KG1 (cell line): ENCODE measurements around the gene CDKN1A.

Source experiments
- DNase-seq: peaks from one replicate; lab custom pipeline; 2025; lab: John Stamatoyannopoulos, UW

Gene CDKN1A

GRCh38 chr6:36677753-36678487, 594 bp upstream of the CDKN1A start:
- no peak for DNase-seq

GRCh38 chr6:36679043-36679833, 724 bp downstream of the CDKN1A start:
- DNase-seq, result no peak

DNA sequence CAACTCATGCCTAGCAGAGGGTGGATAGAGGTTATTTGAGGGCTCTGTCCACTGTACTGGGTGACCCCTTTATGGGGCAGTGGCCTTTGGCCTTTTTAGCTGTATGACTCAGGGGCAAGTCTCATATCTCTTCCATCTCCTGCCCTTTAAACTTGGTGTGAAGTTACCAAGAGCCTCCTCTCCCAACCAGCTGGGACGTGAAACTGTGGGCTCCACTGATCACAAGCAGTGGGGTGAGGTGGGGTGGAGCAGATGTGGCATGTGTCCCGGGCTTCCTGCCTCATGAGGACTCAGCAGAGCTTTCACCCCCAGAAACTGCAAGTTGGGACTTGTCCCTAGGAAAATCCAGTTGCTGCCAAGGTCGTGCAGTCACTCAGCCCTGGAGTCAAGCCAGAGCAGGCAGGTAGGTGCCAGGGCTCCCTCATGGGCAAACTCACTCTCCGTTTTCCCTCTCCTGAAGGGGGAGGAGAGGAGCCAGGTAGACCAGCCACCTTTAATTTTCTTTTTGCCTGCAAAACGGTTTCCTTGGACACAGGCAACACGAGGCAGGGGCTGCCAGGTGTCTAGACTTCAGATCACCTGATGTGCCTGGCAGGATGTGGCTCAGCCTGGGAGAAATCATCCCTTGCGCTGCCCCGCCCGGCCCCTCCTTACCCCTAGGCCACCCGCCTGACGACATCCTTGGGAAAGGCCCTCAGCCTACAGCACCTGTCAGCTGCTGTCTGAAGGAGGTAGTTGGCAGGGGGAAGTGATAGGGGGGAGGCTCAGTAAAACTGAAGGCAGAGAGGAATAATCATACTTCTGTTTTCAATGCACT, 4.0 kb downstream of the CDKN1A start:
- peak; percentile 48 for DNase-seq

GRCh38 chr6:36683145-36683655, 4.7 kb downstream of the CDKN1A start:
- DNase-seq, result no peak

DNA sequence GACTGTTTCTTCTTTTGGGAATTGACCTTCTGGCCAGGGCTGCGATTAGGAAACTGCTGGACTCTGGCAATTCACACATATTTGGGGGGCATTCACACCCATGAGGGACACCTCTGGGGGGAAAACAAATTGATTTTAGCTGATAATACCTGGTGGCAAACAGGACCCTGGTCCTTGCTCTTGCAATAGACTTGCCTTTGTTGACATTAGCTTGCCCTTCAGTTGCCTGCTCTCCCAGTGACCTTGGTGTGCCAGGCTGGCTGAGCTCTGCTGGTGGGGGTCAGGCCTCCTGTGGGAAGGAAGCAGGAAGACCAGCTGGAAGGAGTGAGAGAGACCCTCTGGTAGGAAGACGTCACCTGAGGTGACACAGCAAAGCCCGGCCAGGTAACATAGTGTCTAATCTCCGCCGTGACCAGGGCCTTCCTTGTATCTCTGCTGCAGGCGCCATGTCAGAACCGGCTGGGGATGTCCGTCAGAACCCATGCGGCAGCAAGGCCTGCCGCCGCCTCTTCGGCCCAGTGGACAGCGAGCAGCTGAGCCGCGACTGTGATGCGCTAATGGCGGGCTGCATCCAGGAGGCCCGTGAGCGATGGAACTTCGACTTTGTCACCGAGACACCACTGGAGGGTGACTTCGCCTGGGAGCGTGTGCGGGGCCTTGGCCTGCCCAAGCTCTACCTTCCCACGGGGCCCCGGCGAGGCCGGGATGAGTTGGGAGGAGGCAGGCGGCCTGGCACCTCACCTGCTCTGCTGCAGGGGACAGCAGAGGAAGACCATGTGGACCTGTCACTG, 5.3 kb downstream of the CDKN1A start:
- no peak for DNase-seq

DNA sequence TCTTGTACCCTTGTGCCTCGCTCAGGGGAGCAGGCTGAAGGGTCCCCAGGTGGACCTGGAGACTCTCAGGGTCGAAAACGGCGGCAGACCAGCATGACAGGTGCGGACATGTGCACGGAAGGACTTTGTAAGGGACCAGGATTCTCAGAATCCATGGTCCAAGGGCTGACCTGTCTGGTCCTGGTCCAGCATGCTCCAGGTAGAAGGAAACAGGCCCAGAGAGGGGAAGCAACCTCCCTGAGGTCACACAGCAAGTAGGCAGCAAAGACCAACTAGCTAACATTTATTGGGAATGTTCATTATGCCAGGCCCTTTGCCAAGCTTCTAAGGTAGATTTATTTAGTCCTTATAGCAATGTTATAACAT, 5.9 kb downstream of the CDKN1A start:
- no peak for DNase-seq

DNA sequence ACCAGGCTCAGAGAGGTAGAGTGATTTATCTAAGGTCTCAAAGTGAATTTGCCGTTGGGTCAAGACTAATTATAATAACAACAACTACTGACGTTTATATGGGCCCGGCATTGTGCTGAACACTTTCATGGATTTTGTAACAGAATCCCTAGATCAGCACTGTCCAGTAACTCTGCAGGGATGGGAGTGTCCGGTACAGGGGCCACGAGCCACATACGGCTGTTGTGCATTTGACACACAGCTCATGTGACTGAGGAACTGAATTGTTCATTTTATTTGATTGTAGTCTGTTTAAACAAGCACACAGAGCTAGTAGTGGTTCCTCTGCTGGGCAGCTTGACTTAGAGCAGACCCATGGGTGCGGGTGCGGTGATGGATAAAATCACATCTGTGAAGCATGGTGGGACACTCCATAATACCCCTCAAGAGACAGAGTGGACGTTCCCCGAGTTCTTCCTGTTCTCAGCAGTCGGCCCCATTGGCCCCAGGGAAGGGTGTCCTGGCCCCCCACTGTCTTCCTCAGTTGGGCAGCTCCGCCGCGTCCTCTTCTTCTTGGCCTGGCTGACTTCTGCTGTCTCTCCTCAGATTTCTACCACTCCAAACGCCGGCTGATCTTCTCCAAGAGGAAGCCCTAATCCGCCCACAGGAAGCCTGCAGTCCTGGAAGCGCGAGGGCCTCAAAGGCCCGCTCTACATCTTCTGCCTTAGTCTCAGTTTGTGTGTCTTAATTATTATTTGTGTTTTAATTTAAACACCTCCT, 6.8 kb downstream of the CDKN1A start:
- no peak for DNase-seq

DNA sequence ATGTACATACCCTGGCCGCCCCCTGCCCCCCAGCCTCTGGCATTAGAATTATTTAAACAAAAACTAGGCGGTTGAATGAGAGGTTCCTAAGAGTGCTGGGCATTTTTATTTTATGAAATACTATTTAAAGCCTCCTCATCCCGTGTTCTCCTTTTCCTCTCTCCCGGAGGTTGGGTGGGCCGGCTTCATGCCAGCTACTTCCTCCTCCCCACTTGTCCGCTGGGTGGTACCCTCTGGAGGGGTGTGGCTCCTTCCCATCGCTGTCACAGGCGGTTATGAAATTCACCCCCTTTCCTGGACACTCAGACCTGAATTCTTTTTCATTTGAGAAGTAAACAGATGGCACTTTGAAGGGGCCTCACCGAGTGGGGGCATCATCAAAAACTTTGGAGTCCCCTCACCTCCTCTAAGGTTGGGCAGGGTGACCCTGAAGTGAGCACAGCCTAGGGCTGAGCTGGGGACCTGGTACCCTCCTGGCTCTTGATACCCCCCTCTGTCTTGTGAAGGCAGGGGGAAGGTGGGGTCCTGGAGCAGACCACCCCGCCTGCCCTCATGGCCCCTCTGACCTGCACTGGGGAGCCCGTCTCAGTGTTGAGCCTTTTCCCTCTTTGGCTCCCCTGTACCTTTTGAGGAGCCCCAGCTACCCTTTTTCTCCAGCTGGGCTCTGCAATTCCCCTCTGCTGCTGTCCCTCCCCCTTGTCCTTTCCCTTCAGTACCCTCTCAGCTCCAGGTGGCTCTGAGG, 7.6 kb downstream of the CDKN1A start:
- no peak for DNase-seq

DNA sequence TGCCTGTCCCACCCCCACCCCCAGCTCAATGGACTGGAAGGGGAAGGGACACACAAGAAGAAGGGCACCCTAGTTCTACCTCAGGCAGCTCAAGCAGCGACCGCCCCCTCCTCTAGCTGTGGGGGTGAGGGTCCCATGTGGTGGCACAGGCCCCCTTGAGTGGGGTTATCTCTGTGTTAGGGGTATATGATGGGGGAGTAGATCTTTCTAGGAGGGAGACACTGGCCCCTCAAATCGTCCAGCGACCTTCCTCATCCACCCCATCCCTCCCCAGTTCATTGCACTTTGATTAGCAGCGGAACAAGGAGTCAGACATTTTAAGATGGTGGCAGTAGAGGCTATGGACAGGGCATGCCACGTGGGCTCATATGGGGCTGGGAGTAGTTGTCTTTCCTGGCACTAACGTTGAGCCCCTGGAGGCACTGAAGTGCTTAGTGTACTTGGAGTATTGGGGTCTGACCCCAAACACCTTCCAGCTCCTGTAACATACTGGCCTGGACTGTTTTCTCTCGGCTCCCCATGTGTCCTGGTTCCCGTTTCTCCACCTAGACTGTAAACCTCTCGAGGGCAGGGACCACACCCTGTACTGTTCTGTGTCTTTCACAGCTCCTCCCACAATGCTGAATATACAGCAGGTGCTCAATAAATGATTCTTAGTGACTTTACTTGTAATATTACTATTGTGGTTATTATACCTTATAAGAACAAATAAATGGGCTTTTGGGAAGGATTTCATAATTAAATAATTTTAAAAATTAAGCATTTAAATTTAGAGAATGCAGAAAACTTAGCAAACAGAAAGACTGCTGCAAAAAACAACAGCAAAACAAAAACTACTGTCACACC, 8.4 kb downstream of the CDKN1A start:
- no peak for DNase-seq

DNA sequence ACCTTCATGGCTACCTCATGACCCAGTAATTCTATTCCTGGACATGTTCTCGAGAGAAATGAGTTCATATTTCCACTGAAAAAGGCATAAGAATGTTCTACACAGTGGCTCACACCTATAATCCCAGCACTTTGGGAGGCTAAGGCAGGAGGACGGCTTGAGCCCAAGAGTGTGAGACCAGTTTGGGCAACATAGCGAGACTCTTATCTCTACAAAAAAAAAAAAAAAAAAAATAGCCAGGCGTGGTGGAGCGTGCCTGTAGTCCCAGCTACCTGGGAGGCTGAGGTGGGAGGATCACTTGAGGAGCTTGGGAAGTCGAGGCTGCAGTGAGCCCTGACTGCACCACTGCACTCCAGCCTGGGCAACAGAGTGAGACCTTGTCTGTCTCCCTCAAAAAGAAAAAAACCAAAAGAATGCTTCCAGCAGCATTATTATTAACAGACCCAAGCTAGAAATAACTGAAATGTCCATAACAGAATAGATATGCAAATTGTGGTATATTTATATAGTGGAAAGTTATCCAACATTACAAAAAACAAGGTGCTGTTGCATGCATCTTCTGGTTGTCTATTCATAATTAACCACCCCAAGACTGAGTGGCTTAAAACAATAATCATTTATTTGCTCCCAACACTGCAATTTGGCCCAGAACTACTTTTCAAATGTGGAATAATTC, 9.7 kb downstream of the CDKN1A start:
- no peak for DNase-seq

- no peak for DNase-seq
These were observed 10.2 kb downstream of the CDKN1A start for GRCh38 chr6:36688739-36689075.

GRCh38 chr6:36691011-36691410, 12.5 kb downstream of the CDKN1A start:
- DNase-seq, result no peak

DNA sequence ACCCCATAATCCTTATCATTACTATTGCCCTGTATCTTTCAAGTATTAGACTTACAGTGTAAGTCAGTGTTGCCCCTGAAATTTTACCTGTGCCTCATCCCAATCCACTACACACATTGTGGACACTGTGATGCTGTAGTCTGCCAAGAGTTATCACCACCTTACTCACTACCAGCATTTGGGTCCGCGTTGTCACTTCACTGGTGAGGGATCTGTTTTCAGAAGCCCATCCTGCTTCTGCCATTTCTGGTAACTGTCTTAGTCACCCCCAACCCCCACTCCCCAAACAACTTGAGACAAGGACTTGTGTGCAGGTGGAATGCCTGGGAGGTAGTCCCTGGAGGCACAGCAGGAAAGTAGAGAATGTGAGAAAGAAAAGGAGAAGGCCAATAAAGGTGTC, 13.1 kb downstream of the CDKN1A start:
- DNase-seq, result no peak

DNA sequence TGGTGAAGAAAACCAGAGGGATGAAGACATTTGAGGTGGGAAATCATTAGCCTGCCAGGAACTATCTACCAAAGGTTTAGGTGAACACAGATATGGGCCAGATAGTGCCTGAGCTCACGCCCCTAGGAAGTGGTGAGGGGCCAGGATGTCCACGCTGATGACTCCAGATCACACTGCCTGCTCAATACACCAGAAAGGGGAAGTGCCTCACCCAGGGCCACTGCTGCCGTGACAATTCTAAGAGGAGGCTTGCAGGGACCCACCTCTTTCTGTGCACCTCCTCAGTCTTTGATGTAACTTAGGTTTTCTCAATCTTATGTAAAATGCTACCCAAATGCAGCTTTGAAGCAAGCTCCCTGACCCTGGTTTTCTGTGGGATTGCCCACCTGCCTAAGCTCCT, 13.7 kb downstream of the CDKN1A start:
- DNase-seq, result peak; percentile 74

DNA sequence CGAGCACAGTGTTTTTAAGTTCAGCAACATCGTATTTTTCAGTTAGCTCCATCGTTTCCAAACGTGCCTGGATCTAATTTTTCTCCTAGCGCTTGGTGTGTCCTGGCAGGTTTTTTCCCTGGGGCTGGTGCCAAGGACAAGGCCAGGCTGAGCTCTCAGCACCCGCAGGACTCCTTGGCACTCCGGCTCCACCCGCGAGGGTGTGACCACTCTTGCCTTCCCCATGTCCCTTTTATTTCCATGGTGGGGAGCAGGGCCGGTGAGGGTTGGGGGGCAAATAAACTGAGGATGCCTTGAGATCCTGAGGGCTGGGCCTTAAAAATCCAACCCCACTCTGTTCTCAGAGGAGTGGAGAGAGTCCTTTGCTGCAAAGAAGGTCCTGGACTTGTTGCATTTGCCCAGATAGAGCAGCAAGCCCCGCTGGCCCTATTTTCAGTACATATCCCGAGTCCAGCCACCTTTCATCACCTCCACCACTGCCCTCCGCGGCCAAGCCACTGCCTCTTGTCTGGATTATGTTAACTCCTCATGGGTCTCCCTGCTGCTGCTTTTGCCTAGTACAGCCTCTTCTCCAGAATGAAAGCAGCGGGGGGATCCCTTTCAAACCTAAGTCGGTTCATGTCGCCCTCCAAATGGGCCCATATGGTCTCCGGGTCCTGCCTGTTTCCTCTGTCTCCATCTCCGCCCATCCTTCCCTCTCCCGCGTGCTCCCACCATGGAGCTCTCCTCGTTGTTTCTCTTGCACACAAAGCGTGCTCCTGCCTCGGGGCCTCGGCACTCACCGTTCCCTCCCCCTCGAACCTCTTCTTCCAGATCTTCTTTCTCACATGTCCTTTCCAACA, 14.6 kb downstream of the CDKN1A start:
- DNase-seq, result no peak

DNA sequence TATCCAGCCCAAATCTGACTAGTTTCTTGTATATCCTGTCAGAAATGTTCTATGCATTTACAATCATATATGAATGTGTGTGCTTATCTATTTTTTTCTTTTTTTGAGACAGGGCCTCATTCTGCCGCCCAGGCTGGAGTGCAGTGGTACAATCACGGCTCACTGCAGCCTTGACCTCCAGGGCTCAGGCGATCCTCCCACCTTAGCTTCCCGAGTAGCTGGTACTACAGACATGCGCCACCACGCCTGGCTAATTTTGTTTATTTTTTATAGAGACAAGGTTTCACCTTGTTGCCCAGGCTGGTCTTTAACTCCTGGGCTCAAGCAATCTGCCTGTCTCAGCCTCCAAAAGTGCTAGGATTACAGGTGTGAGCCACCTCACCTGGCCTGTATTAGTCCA, 16.1 kb downstream of the CDKN1A start:
- DNase-seq, result no peak

- no peak for DNase-seq
These were observed 16.9 kb downstream of the CDKN1A start for GRCh38 chr6:36695414-36695813.

GRCh38 chr6:36697481-36697903, 19.0 kb downstream of the CDKN1A start, which contains the start of gene RAB44:
Gene RAB44 (plus strand): TSS chr6:36697826. CDS start chr6:36704236, 6,410 bp downstream.
- DNase-seq, result peak; percentile 44
